Measurements from ENCODE around the gene ASNSD1. TPM values are rescaled to one million over a fixed set of nuclear protein-coding genes. Genes with fewer than 3 reads are reported as not detected.

The ASNSD1 gene
- total and polyA plus RNA-seq, 2 donors (not counting 1 experiment from before 2014, with no cell fraction given), result 13.0 to 29.8 TPM

DNA sequence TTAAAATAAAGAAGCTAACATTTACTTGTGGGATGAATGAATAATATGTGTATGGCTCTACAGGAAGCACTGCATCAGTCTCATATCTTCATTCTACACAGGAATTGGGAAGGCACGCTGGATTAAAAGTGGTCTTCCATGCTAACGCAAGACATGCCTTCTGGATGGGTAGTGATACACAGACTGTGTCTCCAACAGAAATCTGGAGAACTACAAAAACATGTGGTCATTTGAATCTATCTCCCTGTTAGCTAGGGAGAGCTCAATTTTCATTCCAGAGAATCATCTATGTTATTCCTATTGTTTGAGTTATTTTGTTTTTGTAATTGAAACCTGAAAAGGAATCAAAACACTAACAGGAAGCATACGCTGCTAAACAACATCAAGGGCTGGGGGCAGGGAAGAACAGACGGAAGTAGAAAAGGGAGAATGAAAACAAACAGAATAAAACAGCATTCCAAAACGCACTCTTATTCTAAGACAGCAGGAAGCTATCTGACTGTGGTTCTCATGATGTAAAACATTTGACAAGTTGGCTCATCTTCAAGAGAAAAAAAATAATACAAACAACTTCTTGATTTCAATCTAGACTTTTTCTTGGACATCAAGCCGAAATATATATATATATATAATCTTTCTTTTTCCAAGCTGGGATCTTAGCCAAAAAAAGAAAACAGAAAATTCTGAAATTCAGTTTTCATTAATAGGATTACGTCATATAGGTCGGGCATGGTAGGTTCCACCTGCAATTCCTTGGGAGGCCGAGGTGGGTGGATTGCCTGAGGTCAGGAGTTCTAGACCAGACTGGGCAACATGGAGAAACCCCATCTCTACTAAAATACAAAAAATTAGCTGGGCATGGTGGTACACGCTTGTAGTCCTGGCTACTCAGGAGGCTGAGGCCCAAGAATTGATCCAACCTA is 31.5 kb upstream of the ASNSD1 start:
- Histone ChIP-seq H3K4me3 (ENCODE audit: control extremely low read depth in 1 of 5, extremely low read depth in 1 of 5, insufficient read depth in 1 of 5, low read depth in 2 of 5, low read length in 4 of 5) (no peak overlapping the region), H2AFZ (ENCODE audit: insufficient read depth, low read depth, low read length, poor library complexity, severe bottlenecking) (no peak overlapping the region), H3K36me3 (replicated peaks in 1 of 2; ENCODE audit: control extremely low read depth in 1 of 2, control insufficient read depth in 1 of 2, extremely low read depth in 1 of 2, insufficient read depth in 2 of 2, low read length in 1 of 2) (no peaks in the 10 kb centered on the region), H3K4me1 (ENCODE audit: control insufficient read depth in 2 of 2, insufficient read depth in 2 of 2, low read length in 2 of 2) (no peaks in the 10 kb centered on the region), H3K27me3 (replicated peaks in 1 of 4; ENCODE audit: control extremely low read depth in 1 of 4, control insufficient read depth in 3 of 4, insufficient read depth in 4 of 4, low read length in 3 of 4) (no peaks in the 10 kb centered on the region), H3K4me2 (replicated peaks; ENCODE audit: low read depth, low read length, poor library complexity, severe bottlenecking) (no peak overlapping the region), H3K9me3 (ENCODE audit: control extremely low read depth in 1 of 3, control insufficient read depth in 2 of 3, insufficient read depth in 1 of 3, low read length in 2 of 3) (no peaks in the 10 kb centered on the region), H3K79me2 (ENCODE audit: control insufficient read depth, insufficient read depth, low read length) (no peaks in the 10 kb centered on the region), H3K27ac (ENCODE audit: low read length in 2 of 2) (no peak overlapping the region), H4K20me1 (ENCODE audit: control insufficient read depth, insufficient read depth, low read length, poor library complexity, severe bottlenecking) (no peaks in the 10 kb centered on the region), H3K9ac (ENCODE audit: low read length) (no peak overlapping the region)
- H3K4me1 Mint-ChIP-seq, result no peaks in the 10 kb centered on the region
- DNase-seq (no peak), ATAC-seq (ENCODE audit: low read depth) (no peak)
- WGBS (ENCODE audit: insufficient coverage), result 100% methylated on average over 1 of the region's 10 CpGs
- peaks cover 11% of the 10 kb centered on the region for H3K27me3 Mint-ChIP-seq
- POLR2A ChIA-PET, result no interaction called here
- no peak overlapping the region for H3K4me3 Mint-ChIP-seq
- TF ChIP-seq, protein P1, sequence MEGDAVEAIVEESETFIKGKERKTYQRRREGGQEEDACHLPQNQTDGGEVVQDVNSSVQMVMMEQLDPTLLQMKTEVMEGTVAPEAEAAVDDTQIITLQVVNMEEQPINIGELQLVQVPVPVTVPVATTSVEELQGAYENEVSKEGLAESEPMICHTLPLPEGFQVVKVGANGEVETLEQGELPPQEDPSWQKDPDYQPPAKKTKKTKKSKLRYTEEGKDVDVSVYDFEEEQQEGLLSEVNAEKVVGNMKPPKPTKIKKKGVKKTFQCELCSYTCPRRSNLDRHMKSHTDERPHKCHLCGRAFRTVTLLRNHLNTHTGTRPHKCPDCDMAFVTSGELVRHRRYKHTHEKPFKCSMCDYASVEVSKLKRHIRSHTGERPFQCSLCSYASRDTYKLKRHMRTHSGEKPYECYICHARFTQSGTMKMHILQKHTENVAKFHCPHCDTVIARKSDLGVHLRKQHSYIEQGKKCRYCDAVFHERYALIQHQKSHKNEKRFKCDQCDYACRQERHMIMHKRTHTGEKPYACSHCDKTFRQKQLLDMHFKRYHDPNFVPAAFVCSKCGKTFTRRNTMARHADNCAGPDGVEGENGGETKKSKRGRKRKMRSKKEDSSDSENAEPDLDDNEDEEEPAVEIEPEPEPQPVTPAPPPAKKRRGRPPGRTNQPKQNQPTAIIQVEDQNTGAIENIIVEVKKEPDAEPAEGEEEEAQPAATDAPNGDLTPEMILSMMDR (IDR thresholded peaks at IDR 0.05), result no peak
- TF ChIP-seq EZH2 (IDR thresholded peaks at IDR 0.05; ENCODE audit: borderline replicate concordance, insufficient read depth, low read depth, low read length, poor library complexity, severe bottlenecking), result no peak
- H3K9me3 Mint-ChIP-seq (ENCODE audit: insufficient read depth), result no peaks in the 10 kb centered on the region
- intact Hi-C loops (cut with micrococcal nuclease), result no loop called here
- H3K27ac Mint-ChIP-seq, result no peak overlapping the region
- CTCF ChIA-PET, result interaction anchor here (0.7 to 0.8 kb wide), 2 partner anchors 14 to 169 kb away, joined by 3 read pairs; no protein-coding TSS in a partner anchor

DNA sequence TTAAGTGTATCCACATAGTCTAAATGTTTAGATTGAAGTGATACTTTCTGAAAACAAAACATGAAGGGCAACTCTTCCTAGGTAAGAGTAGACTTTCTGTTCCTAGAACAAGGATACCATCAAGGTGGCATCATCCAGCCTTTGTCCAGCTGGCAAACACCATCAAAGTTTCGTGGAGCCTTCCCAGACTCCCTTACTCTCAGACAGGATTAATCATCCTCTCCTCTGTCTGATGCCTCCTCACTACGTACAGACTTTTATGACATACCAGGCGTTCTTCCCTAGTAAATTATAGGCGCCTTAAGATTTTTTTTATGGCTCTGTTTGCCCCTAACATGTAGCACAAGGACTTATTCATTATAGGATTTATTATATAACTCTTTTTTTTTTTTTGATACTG is 29.4 kb upstream of the ASNSD1 start:
- no peaks in the 10 kb centered on the region for H3K4me1 Mint-ChIP-seq
- ChIA-PET CTCF (no interaction called here), POLR2A (no interaction called here)
- no peak overlapping the region for H3K4me3 ChIP-seq (ENCODE audit: control extremely low read depth in 1 of 5, extremely low read depth in 1 of 5, insufficient read depth in 1 of 5, low read depth in 2 of 5, low read length in 4 of 5)
- no peaks in the 10 kb centered on the region for H3K9me3 Mint-ChIP-seq (ENCODE audit: insufficient read depth)
- H3K4me1 ChIP-seq (ENCODE audit: control insufficient read depth in 2 of 2, insufficient read depth in 2 of 2, low read length in 2 of 2), result no peaks in the 10 kb centered on the region
- TF ChIP-seq EZH2 (IDR thresholded peaks at IDR 0.05; ENCODE audit: borderline replicate concordance, insufficient read depth, low read depth, low read length, poor library complexity, severe bottlenecking), result no peak
- TF ChIP-seq, protein P1 (IDR thresholded peaks at IDR 0.05), result no peak
- H3K9me3 ChIP-seq (ENCODE audit: control extremely low read depth in 1 of 3, control insufficient read depth in 2 of 3, insufficient read depth in 1 of 3, low read length in 2 of 3), result no peaks in the 10 kb centered on the region
- no peak overlapping the region for H3K4me2 ChIP-seq (replicated peaks; ENCODE audit: low read depth, low read length, poor library complexity, severe bottlenecking)
- no peak overlapping the region for H2AFZ ChIP-seq (ENCODE audit: insufficient read depth, low read depth, low read length, poor library complexity, severe bottlenecking)
- ATAC-seq (ENCODE audit: low read depth), result no peak
- H3K9ac ChIP-seq (ENCODE audit: low read length), result no peak overlapping the region
- H3K27ac ChIP-seq (ENCODE audit: low read length in 2 of 2), result no peak overlapping the region
- H4K20me1 ChIP-seq (ENCODE audit: control insufficient read depth, insufficient read depth, low read length, poor library complexity, severe bottlenecking), result no peaks in the 10 kb centered on the region
- H3K27me3 Mint-ChIP-seq, result peaks cover 3% of the 10 kb centered on the region
- H3K4me3 Mint-ChIP-seq, result no peak overlapping the region
- 92% methylated on average over 2 of the region's 4 CpGs for WGBS (ENCODE audit: insufficient coverage)
- intact Hi-C loops (cut with micrococcal nuclease), result no loop called here
- no peak for DNase-seq
- H3K36me3 ChIP-seq (replicated peaks in 1 of 2; ENCODE audit: control extremely low read depth in 1 of 2, control insufficient read depth in 1 of 2, extremely low read depth in 1 of 2, insufficient read depth in 2 of 2, low read length in 1 of 2), result no peaks in the 10 kb centered on the region
- no peaks in the 10 kb centered on the region for H3K79me2 ChIP-seq (ENCODE audit: control insufficient read depth, insufficient read depth, low read length)
- H3K27ac Mint-ChIP-seq, result no peak overlapping the region
- no peaks in the 10 kb centered on the region for H3K27me3 ChIP-seq (replicated peaks in 1 of 4; ENCODE audit: control extremely low read depth in 1 of 4, control insufficient read depth in 3 of 4, insufficient read depth in 4 of 4, low read length in 3 of 4)

Measured in B cell (primary cell).